Measurements from ENCODE around the gene TAS2R5. TPM values are rescaled to one million over a fixed set of nuclear protein-coding genes. Genes with fewer than 3 reads are reported as not detected.

Gene TAS2R5
- total RNA-seq, 1 experiment from 2014 or later = not detected

Other genes with a start within 250 kb of the TAS2R5 start
- 29.4 and 34.8 TPM in 2 replicates for gene AGK, start 238.8 kb upstream of the TAS2R5 start, total RNA-seq (2014; rRNA removed; shearing (Covaris generic))
- gene DENND11, start 88.1 kb upstream of the TAS2R5 start, total RNA-seq (2014; rRNA removed; shearing (Covaris generic)) = 3.6 and 4.0 TPM in 2 replicates
- gene WEE2, start 81.9 kb upstream of the TAS2R5 start, total RNA-seq (2014; rRNA removed; shearing (Covaris generic)) = not detected in 2 replicates
- gene SSBP1, start 51.9 kb upstream of the TAS2R5 start, total RNA-seq (2014; rRNA removed; shearing (Covaris generic)) = 318 and 328 TPM in 2 replicates
- gene TAS2R3, start 26.1 kb upstream of the TAS2R5 start, total RNA-seq (2014; rRNA removed; shearing (Covaris generic)) = 0.12 TPM in 1 of 2 replicates, not detected in the other
- 0.10 and 0.12 TPM in 2 replicates for gene TAS2R4, start 13.5 kb upstream of the TAS2R5 start, total RNA-seq (2014; rRNA removed; shearing (Covaris generic))
- not detected in 2 replicates for gene PRSS37, start 51.3 kb downstream of the TAS2R5 start, total RNA-seq (2014; rRNA removed; shearing (Covaris generic))
- gene OR9A4, start 126.2 kb downstream of the TAS2R5 start, total RNA-seq (2014; rRNA removed; shearing (Covaris generic)) = not detected in 2 replicates
- gene CLEC5A, start 156.8 kb downstream of the TAS2R5 start, total RNA-seq (2014; rRNA removed; shearing (Covaris generic)) = not detected in 2 replicates
- not detected in 2 replicates for gene TAS2R38, start 183.6 kb downstream of the TAS2R5 start, total RNA-seq (2014; rRNA removed; shearing (Covaris generic))
- gene MGAM, start 205.7 kb downstream of the TAS2R5 start, total RNA-seq (2014; rRNA removed; shearing (Covaris generic)) = 0.68 and 0.72 TPM in 2 replicates